ENCODE results near the gene COL5A2.

- TF ChIP-seq EZH2 (IDR thresholded peaks at IDR 0.05; ENCODE audit: insufficient read depth, poor library complexity, severe bottlenecking) (no peak), EZH2phosphoT487 (IDR thresholded peaks at IDR 0.05; ENCODE audit: insufficient read depth, low read depth) (no peak)
Measured at GRCh38 chr2:189157939-189158338, 21.6 kb downstream of the COL5A2 start.
